Right lobe of liver (tissue), 4 donors: ENCODE measurements around the gene ARTN.

ENCODE experiments used
- CTCF ChIP-seq, 4 donors: fragments of 200-600 bp in 3 of 4; fragments of 450-650 bp in 1 of 4; IDR thresholded peaks; one replicate each; pipeline versions ENCODE4 v1.5.1 to v1.8.0; 2016 to 2022; ENCODE audit warnings: antibody characterized with exemption in 4 of 4, mild to moderate bottlenecking in 2 of 4
- POLR2A ChIP-seq: fragments of 450-650 bp; IDR thresholded peaks from one replicate; pipeline ENCODE4 v1.6.1; 2017; ENCODE audit warnings: antibody characterized with exemption, mild to moderate bottlenecking
- donor health status: DM: no; HTN: no; CAD: no.
- donor health status: DM: no; HTN: no; CAD: no.
- donor health status: DM: no; HTN: yes; CAD: no.

GRCh38 chr1:43981135-43981491, 47.5 kb downstream of the ARTN start:
- no peak for TF ChIP-seq CTCF (IDR thresholded peaks at IDR 0.05)
- no peak for TF ChIP-seq POLR2A
